HG03432 (cell line): ENCODE data around the gene GBF1.
"Not testable (repeated sequence)": the region's sequence is repeated elsewhere in the genome, so short reads cannot be mapped to it uniquely, and the experiment has no call there.

Experiments
- ATAC-seq: cut with Tn5 transposase; IDR thresholded peaks from one replicate; pipeline ENCODE4 v1.9.1; 2021; ENCODE audit warnings: mild to moderate bottlenecking, moderate library complexity; ENCODE audit not compliant: unreplicated experiment

Gene GBF1

GRCh38 chr10:102245082-102245931, at the start of gene GBF1:
TSS of gene GBF1 (plus strand) at chr10:102245532. CDS start at chr10:102258939, 13,407 bp downstream.
- peak; percentile 91 for ATAC-seq

GRCh38 chr10:102196893-102197292, 48.4 kb upstream of the GBF1 start:
- ATAC-seq: no peak

GRCh38 chr10:102198027-102198426, 47.3 kb upstream of the GBF1 start:
- no peak for ATAC-seq

GRCh38 chr10:102200751-102201640, 44.3 kb upstream of the GBF1 start:
- ATAC-seq: no peak

GRCh38 chr10:102202386-102202785, 42.9 kb upstream of the GBF1 start:
- ATAC-seq: no peak

GRCh38 chr10:102208311-102209035, 36.9 kb upstream of the GBF1 start:
- ATAC-seq: no peak

GRCh38 chr10:102211615-102212299, 33.6 kb upstream of the GBF1 start:
- no peak for ATAC-seq

GRCh38 chr10:102213599-102213998, 31.7 kb upstream of the GBF1 start:
- ATAC-seq: not testable (repeated sequence)

GRCh38 chr10:102219370-102219769, 26.0 kb upstream of the GBF1 start:
- no peak for ATAC-seq

- no peak for ATAC-seq
These were observed 24.7 kb upstream of the GBF1 start for GRCh38 chr10:102220612-102221011.

GRCh38 chr10:102222797-102223196, 22.5 kb upstream of the GBF1 start:
- ATAC-seq: no peak

GRCh38 chr10:102225646-102226541, 19.4 kb upstream of the GBF1 start, which contains the start of gene ELOVL3:
TSS of gene ELOVL3 (plus strand) at chr10:102226299. CDS start at chr10:102226549, 250 bp downstream.
- peak; percentile 83 for ATAC-seq

GRCh38 chr10:102226542-102226870, 18.8 kb upstream of the GBF1 start:
- ATAC-seq: no peak

- no peak for ATAC-seq
These were observed 18.3 kb upstream of the GBF1 start for GRCh38 chr10:102227050-102227449.

- ATAC-seq: peak; percentile 44
These were observed 15.5 kb upstream of the GBF1 start for GRCh38 chr10:102229810-102230263.

GRCh38 chr10:102230264-102230860, 15.0 kb upstream of the GBF1 start:
- peak; percentile 6 for ATAC-seq

- ATAC-seq: peak; percentile 27
These were observed 14.4 kb upstream of the GBF1 start for GRCh38 chr10:102230861-102231356.

GRCh38 chr10:102231357-102232318, 13.7 kb upstream of the GBF1 start:
- no peak for ATAC-seq
